BLaER1 (cell line): Measurements from ENCODE around the gene PARP16.

Source experiments
- H3K27ac ChIP-seq: shearing (Covaris generic); formaldehyde crosslinking; 2 replicates; pipeline ENCODE4 v1.8.1; 2022
- H3K27me3 ChIP-seq: shearing (Covaris generic); formaldehyde crosslinking; 2 replicates; pipeline ENCODE4 v1.8.1; 2022
- H3K36me3 ChIP-seq: shearing (Covaris generic); formaldehyde crosslinking; 2 replicates; pipeline ENCODE4 v1.8.1; 2022
- H3K4me1 ChIP-seq: shearing (Covaris generic); formaldehyde crosslinking; 2 replicates; pipeline ENCODE4 v1.8.1; 2022
- H3K4me2 ChIP-seq: shearing (Covaris generic); formaldehyde crosslinking; 2 replicates; pipeline ENCODE4 v1.8.1; 2022
- H3K4me3 ChIP-seq: shearing (Covaris generic); formaldehyde crosslinking; 2 replicates; pipeline ENCODE4 v1.8.1; 2022
- H3K9ac ChIP-seq: shearing (Covaris generic); formaldehyde crosslinking; 2 replicates; pipeline ENCODE4 v1.8.1; 2022
- H3K9me3 ChIP-seq: shearing (Covaris generic); formaldehyde crosslinking; 2 replicates; pipeline ENCODE4 v1.8.1; 2022
- H4K20me1 ChIP-seq: shearing (Covaris generic); formaldehyde crosslinking; 2 replicates; pipeline ENCODE4 v1.8.1; 2022
- Cebpa-rat ChIP-seq: shearing (Covaris generic); IDR thresholded peaks from 2 replicates; pipeline ENCODE4 v1.8.1; 2022

Gene PARP16

DNA sequence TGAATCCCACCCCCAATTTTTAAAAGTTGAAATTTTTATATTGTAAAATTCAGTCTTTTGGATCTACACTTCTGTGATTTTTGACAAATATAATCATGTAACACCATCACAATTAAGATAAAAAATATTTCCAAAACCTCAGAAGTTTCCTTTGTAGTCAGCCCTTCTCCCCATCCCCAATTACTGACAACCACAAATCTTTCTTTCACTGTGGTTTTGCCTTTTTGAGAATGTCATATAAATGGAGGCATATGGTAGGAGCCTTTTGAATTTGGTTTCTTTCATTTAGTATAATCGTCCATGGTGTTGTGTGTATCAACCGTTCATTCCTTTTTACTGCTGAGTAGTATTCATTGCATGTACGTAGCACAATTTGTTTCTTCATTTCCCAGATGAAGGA is 67.5 kb downstream of the PARP16 start:
- no peaks in the 10 kb centered on the region for H4K20me1 ChIP-seq
- H3K27me3 ChIP-seq: no peaks in the 10 kb centered on the region
- no peak overlapping the region for H3K4me3 ChIP-seq
- no peak overlapping the region for H3K9ac ChIP-seq
- no peak for TF ChIP-seq Cebpa-rat
- no peaks in the 10 kb centered on the region for H3K9me3 ChIP-seq
- no peaks in the 10 kb centered on the region for H3K4me1 ChIP-seq
- H3K36me3 ChIP-seq: no peaks in the 10 kb centered on the region
- H3K27ac ChIP-seq: no peak overlapping the region
- no peak overlapping the region for H3K4me2 ChIP-seq

DNA sequence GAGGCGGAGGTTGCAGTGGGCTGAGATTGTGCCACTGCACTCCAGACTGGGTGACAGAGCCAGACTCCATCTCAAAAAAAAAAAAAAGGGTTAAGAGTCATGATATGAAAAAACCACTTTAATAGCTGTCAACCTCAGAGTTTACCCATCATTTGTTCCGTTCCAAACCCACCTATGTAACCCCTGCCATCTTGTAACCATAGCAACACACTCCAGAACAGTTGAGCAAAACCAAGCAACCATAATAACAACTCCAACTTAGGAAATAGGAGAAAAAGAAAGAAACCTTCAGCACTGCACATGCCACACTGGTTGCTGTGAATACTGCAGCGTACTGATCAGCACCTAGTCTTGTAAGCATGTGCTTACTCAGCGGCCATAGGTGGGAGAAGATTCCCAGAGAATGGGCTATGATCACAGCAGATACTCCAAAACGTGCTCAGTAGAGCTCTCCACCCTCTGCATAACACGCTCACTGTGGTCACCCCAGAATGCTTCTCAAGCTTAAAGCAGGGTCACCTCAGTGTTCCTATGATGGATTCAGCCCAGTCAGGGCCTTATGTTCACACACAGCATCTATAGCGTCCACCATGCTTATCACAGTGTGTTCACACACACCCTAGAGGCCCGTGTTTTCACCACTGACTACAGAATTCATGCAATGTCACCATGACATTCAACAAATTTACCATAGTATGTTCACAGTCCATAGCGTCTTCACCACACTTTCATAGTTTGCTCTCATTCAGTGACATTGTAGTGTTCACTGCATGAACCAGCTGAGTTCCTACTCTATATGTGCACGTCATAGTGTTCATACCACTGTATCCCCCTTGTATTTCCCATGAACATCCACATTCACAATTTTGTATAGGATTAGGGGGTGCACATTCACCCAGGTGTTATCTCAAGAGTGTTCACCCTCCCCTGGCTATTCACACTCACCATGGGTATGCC is 68.9 kb downstream of the PARP16 start:
- no peaks in the 10 kb centered on the region for H4K20me1 ChIP-seq
- no peaks in the 10 kb centered on the region for H3K4me1 ChIP-seq
- no peaks in the 10 kb centered on the region for H3K9me3 ChIP-seq
- no peak for TF ChIP-seq Cebpa-rat
- H3K27me3 ChIP-seq: no peaks in the 10 kb centered on the region
- H3K4me3 ChIP-seq: no peak overlapping the region
- no peak overlapping the region for H3K9ac ChIP-seq
- H3K27ac ChIP-seq: no peak overlapping the region
- no peaks in the 10 kb centered on the region for H3K36me3 ChIP-seq
- no peak overlapping the region for H3K4me2 ChIP-seq

DNA sequence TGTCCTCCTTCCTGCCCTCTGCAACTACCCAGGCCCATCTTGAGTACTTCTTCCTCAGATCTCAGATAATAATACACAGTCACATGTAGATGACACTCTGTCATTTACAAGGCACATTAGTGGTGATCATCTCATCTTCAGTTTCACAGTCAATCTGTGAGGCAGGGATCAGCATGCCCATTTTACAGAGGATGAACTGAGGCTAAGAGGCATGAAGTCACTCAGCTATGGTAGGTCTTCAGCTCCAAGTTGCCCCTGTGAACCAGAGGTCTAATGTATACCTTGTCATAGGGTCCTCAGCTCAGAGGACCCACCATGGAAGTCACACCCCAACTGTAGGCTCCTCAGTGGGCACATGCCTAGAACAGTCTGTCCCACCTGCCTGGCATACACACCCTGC is 71.2 kb downstream of the PARP16 start:
- no peak overlapping the region for H3K4me2 ChIP-seq
- H3K9me3 ChIP-seq: no peaks in the 10 kb centered on the region
- no peak overlapping the region for H3K4me3 ChIP-seq
- H4K20me1 ChIP-seq: no peaks in the 10 kb centered on the region
- H3K27me3 ChIP-seq: no peaks in the 10 kb centered on the region
- H3K9ac ChIP-seq: no peak overlapping the region
- H3K27ac ChIP-seq: no peak overlapping the region
- H3K4me1 ChIP-seq: no peaks in the 10 kb centered on the region
- TF ChIP-seq Cebpa-rat: no peak
- no peaks in the 10 kb centered on the region for H3K36me3 ChIP-seq

DNA sequence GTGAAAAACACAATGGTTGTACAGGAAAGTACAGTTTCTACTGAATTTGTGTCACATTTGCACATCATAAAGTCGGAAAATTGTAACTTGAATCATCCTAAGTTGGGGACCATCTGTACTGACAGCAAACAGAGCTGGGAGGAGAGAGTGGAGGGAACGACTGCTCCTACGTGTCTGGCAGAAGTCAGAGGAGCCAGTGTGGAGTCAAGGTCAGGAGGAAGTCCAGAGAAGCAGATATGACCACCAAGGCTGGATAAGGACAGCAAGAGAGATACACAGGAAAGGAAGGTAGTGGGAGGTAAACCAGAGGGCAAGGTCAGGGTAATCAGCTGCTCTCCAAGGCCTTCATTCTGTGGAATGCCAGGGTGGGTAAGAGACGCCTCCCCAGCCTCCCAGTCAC is 72.7 kb downstream of the PARP16 start:
- Histone ChIP-seq H3K4me3 (no peak overlapping the region), H3K27ac (no peak overlapping the region), H3K27me3 (no peaks in the 10 kb centered on the region), H4K20me1 (no peaks in the 10 kb centered on the region), H3K4me1 (peaks cover 8% of the 10 kb centered on the region; the same call in 1 of the 2 replicates), H3K4me2 (no peak overlapping the region), H3K9me3 (no peaks in the 10 kb centered on the region), H3K9ac (no peak overlapping the region), H3K36me3 (no peaks in the 10 kb centered on the region)
- no peak for TF ChIP-seq Cebpa-rat

DNA sequence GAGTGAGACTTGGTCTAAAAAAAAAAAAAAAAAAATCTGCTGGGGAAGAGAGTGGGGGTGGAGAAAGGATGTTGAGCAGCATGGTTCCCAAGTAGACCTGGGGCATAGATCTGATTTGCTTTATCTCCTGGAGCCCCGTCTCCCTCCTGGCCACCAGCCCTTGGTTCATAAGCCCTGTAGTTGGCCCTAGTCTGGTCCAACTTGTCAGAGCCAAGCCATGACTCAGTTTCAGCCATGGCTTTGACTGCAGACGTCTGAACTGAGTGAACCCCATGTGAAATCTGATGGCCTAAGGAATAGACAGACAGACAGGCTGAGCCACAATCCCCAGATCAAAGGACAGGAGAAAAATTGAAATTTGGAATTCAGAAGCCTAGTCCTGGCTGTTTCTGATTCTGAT is 73.4 kb downstream of the PARP16 start:
- no peak for TF ChIP-seq Cebpa-rat
- Histone ChIP-seq H3K4me1 (peaks cover 9% of the 10 kb centered on the region; the same call in 1 of the 2 replicates), H3K4me2 (no peak overlapping the region), H4K20me1 (no peaks in the 10 kb centered on the region), H3K27me3 (no peaks in the 10 kb centered on the region), H3K36me3 (no peaks in the 10 kb centered on the region), H3K9ac (no peak overlapping the region), H3K4me3 (no peak overlapping the region), H3K9me3 (no peaks in the 10 kb centered on the region), H3K27ac (no peak overlapping the region)

DNA sequence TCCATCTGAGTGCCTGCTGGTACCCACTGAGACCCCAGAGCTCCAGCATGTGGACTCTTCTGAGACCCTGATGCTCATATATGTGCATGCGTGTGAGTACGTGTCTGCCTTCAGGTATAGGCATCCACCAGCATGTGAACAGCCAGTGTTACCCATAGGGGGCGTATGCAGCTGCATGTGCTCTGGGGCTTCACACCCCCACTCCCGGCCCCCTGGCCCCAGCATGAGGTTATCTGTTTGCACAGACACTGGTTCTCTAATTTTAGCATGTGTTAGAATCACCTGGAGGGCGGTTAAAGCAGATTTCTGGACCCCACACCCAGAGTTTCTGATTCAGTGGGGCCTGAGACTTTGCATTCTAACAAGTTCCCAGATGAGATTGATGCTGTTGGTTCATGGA is 74.6 kb downstream of the PARP16 start:
- H3K36me3 ChIP-seq: no peaks in the 10 kb centered on the region
- no peaks in the 10 kb centered on the region for H3K9me3 ChIP-seq
- H3K27ac ChIP-seq: no peak overlapping the region
- no peaks in the 10 kb centered on the region for H3K27me3 ChIP-seq
- no peak overlapping the region for H3K9ac ChIP-seq
- no peaks in the 10 kb centered on the region for H4K20me1 ChIP-seq
- no peak overlapping the region for H3K4me3 ChIP-seq
- TF ChIP-seq Cebpa-rat: no peak
- H3K4me2 ChIP-seq: no peak overlapping the region
- peaks cover 9% of the 10 kb centered on the region; the same call in 1 of the 2 replicates for H3K4me1 ChIP-seq

DNA sequence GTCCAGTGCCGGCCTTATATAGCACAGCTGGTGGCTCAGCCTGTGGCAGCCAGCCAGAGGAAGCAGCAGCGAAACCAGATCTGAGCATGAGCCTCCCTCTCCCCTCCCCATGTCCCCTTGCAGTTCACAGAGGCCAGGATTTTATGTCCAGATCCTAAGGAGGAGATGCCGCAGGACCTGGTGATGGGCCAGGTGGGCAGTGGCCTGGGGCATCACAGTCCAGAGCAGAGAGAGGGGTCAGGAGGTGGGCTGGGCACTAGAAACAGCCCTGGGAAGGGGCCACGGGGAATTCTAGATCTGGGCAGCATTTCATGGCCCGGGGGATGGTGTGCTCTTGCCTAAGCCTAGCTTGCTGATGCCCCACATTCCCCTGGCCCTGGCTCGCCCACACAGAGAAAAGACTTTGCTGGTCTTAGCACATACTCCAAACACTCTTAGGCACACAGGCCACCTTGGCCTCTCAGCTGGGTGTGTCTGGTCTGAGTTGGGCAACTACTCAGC is 75.2 kb downstream of the PARP16 start:
- no peak overlapping the region for H3K9ac ChIP-seq
- H3K4me2 ChIP-seq: no peak overlapping the region

DNA sequence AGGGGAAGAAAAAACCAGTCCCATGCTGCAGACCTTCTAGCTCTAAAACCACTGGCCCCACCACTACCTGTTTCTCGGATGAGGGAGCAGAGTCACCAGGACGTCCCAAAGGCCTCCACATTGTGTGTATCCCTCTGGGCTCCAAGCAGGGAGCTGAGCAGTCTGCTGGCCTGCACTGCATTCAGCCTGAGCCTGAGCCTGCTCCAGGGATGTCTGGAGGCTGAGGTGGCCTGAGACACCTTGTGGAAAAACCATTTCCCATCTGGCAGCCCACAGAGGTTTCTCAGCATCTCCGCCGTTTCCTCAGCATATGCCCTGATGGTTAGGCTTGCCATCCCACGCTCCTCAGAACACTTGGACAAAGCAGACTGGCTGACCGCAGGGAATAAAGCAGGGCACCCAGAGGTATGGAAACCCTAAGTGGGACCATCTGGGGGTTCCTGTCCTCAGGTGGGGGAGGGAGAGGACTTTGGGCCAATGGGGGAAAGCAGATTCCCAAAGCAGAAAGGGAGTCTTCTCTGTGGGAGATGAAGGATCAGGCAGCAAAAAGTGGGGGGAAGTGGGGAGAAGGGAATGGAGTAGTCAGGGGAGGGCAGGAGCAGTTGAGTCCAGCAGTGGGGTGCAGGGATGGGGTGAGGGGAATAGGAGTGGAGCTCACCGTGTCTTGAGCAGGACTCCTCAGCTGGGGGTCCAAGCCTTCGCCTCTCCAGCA is 75.8 kb downstream of the PARP16 start, which contains the start of gene CILP:
CILP (minus strand) TSS at position 704 of the 712 bp plus-strand sequence. CDS start 1,718 bp downstream, outside the sequence.
- Histone ChIP-seq H3K9ac (no peak within 1 kb of the TSS), H3K36me3 (no peaks in the 10 kb centered on the region), H4K20me1 (no peaks in the 10 kb centered on the region), H3K27me3 (no peaks in the 10 kb centered on the region), H3K4me1 (peaks cover 9% of the 10 kb centered on the region; the same call in 1 of the 2 replicates), H3K27ac (no peak within 1 kb of the TSS), H3K4me3 (no peak within 1 kb of the TSS), H3K4me2 (no peak within 1 kb of the TSS), H3K9me3 (no peaks in the 10 kb centered on the region)
- TF ChIP-seq Cebpa-rat: no peak

More for the DNA sequence above, 75.2 kb downstream of the PARP16 start:
- TF ChIP-seq Cebpa-rat: no peak
- H3K27me3 ChIP-seq: no peaks in the 10 kb centered on the region
- no peak overlapping the region for H3K27ac ChIP-seq
- no peaks in the 10 kb centered on the region for H3K36me3 ChIP-seq
- no peaks in the 10 kb centered on the region for H3K9me3 ChIP-seq
- no peaks in the 10 kb centered on the region for H4K20me1 ChIP-seq
- H3K4me1 ChIP-seq: peaks cover 9% of the 10 kb centered on the region; the same call in 1 of the 2 replicates
- no peak overlapping the region for H3K4me3 ChIP-seq

DNA sequence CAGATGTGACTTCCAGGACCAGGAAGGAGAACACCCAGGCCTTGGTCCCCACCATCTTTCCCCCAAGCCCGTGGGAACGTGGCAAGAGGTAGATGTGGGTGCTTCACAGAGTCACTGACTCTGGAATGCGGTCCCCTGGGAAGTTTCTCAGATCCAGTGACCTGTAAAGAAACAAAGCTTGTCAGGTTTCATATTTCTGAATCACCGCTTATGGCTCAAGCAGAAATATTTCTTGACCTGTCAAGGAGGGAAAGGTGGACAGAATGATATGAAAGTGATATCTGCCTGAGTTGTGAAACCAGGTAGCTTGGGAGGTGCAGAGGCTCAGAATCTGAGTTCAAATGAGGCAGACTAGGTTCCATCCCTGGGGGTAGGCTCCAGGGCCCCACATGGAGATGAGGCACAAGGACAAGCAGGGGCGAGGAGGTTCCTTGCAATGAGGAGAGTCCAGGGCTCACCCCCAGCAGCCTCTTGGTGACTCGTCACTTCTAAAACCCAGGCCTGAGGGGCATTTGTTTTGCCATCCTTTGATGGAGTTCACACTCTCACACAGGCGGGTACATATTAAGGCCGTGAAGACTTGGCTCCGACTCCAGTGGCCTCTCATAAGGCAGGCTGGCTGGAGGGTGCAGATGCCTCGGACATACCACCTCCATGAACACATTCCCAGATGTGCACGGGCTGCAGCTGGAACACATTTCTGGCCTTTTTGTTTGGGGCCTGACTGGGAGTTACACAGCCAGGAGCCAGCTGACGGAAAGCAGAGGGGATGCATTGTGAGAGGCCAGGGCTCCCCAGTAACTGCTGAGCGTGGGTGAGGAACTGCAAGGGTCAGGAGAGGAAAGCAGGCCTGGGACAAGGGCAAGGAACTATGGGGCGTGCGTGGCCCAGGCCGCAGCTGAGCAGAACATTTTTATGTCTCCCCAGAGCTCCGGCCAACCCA is 76.7 kb downstream of the PARP16 start:
- Histone ChIP-seq H4K20me1 (no peaks in the 10 kb centered on the region), H3K9ac (no peak overlapping the region), H3K4me1 (peaks cover 9% of the 10 kb centered on the region; the same call in 1 of the 2 replicates), H3K4me2 (no peak overlapping the region), H3K27me3 (no peaks in the 10 kb centered on the region), H3K4me3 (no peak overlapping the region), H3K36me3 (no peaks in the 10 kb centered on the region), H3K9me3 (no peaks in the 10 kb centered on the region), H3K27ac (no peak overlapping the region)
- TF ChIP-seq Cebpa-rat: no peak
